ENCODE data around the gene WDR26.

The WDR26 gene

GRCh38 chr1:224425279-224425884 is 9.2 kb downstream of the WDR26 start:
- H3K9me3 ChIP-seq (ENCODE audit: control insufficient read depth in 2 of 2, low read length in 2 of 2), result no peaks in the 10 kb centered on the region
- no peak overlapping the region for H3K27ac ChIP-seq (ENCODE audit: low read length)
- H3K36me3 ChIP-seq (ENCODE audit: control insufficient read depth in 2 of 2, insufficient read depth in 2 of 2, low read length in 2 of 2), result peaks cover 23 to 25% of the 10 kb centered on the region in 2 donors
- no peak overlapping the region for H3K4me3 ChIP-seq (ENCODE audit: low read length in 2 of 2)
- peaks cover 10% of the 10 kb centered on the region for H3K4me1 ChIP-seq (ENCODE audit: control insufficient read depth, insufficient read depth, low read length)
- no peaks in the 10 kb centered on the region for H3K27me3 ChIP-seq (ENCODE audit: control insufficient read depth in 1 of 2, insufficient read depth in 2 of 2, low read length in 2 of 2)
- no peak overlapping the region for H3K9ac ChIP-seq (ENCODE audit: low read length in 2 of 2)

- Histone ChIP-seq H3K27me3 (ENCODE audit: control insufficient read depth in 1 of 2, insufficient read depth in 2 of 2, low read length in 2 of 2) (no peaks in the 10 kb centered on the region), H3K36me3 (ENCODE audit: control insufficient read depth in 2 of 2, insufficient read depth in 2 of 2, low read length in 2 of 2) (peaks cover 44 to 52% of the 10 kb centered on the region in 2 donors), H3K9me3 (ENCODE audit: control insufficient read depth in 2 of 2, low read length in 2 of 2) (no peaks in the 10 kb centered on the region), H3K4me3 (ENCODE audit: low read length in 2 of 2) (no peak overlapping the region), H3K4me1 (ENCODE audit: control insufficient read depth, insufficient read depth, low read length) (no peaks in the 10 kb centered on the region), H3K27ac (ENCODE audit: low read length) (no peak overlapping the region), H3K9ac (ENCODE audit: low read length in 2 of 2) (no peak overlapping the region)
Measured at GRCh38 chr1:224420106-224420505, 14.5 kb downstream of the WDR26 start.

- H3K4me3 ChIP-seq (ENCODE audit: low read length in 2 of 2), result no peak overlapping the region
- no peaks in the 10 kb centered on the region for H3K9me3 ChIP-seq (ENCODE audit: control insufficient read depth in 2 of 2, low read length in 2 of 2)
- H3K27me3 ChIP-seq (ENCODE audit: control insufficient read depth in 1 of 2, insufficient read depth in 2 of 2, low read length in 2 of 2), result no peaks in the 10 kb centered on the region
- no peak overlapping the region for H3K9ac ChIP-seq (ENCODE audit: low read length in 2 of 2)
- H3K27ac ChIP-seq (ENCODE audit: low read length), result no peak overlapping the region
- H3K4me1 ChIP-seq (ENCODE audit: control insufficient read depth, insufficient read depth, low read length), result no peaks in the 10 kb centered on the region
- H3K36me3 ChIP-seq (ENCODE audit: control insufficient read depth in 2 of 2, insufficient read depth in 2 of 2, low read length in 2 of 2), result peaks cover 22 to 23% of the 10 kb centered on the region in 2 donors
Measured at GRCh38 chr1:224411766-224412165, 22.8 kb downstream of the WDR26 start.

- Histone ChIP-seq H3K4me1 (ENCODE audit: control insufficient read depth, insufficient read depth, low read length) (no peaks in the 10 kb centered on the region), H3K36me3 (ENCODE audit: control insufficient read depth in 2 of 2, insufficient read depth in 2 of 2, low read length in 2 of 2) (peaks cover 36 to 39% of the 10 kb centered on the region in 2 donors), H3K27me3 (ENCODE audit: control insufficient read depth in 1 of 2, insufficient read depth in 2 of 2, low read length in 2 of 2) (no peaks in the 10 kb centered on the region), H3K9ac (ENCODE audit: low read length in 2 of 2) (no peak overlapping the region), H3K27ac (ENCODE audit: low read length) (no peak overlapping the region), H3K9me3 (ENCODE audit: control insufficient read depth in 2 of 2, low read length in 2 of 2) (no peaks in the 10 kb centered on the region), H3K4me3 (ENCODE audit: low read length in 2 of 2) (no peak overlapping the region)
Measured at GRCh38 chr1:224408294-224408590, 26.4 kb downstream of the WDR26 start.

- H3K36me3 ChIP-seq (ENCODE audit: control insufficient read depth in 2 of 2, insufficient read depth in 2 of 2, low read length in 2 of 2), result peaks cover 36 to 39% of the 10 kb centered on the region in 2 donors
- H3K9me3 ChIP-seq (ENCODE audit: control insufficient read depth in 2 of 2, low read length in 2 of 2), result no peaks in the 10 kb centered on the region
- no peaks in the 10 kb centered on the region for H3K4me1 ChIP-seq (ENCODE audit: control insufficient read depth, insufficient read depth, low read length)
- no peak overlapping the region for H3K4me3 ChIP-seq (ENCODE audit: low read length in 2 of 2)
- no peaks in the 10 kb centered on the region for H3K27me3 ChIP-seq (ENCODE audit: control insufficient read depth in 1 of 2, insufficient read depth in 2 of 2, low read length in 2 of 2)
- no peak overlapping the region for H3K9ac ChIP-seq (ENCODE audit: low read length in 2 of 2)
- no peak overlapping the region for H3K27ac ChIP-seq (ENCODE audit: low read length)
Measured at GRCh38 chr1:224407571-224408293, 26.9 kb downstream of the WDR26 start.

- no peaks in the 10 kb centered on the region for H3K27me3 ChIP-seq (ENCODE audit: control insufficient read depth in 1 of 2, insufficient read depth in 2 of 2, low read length in 2 of 2)
- H3K36me3 ChIP-seq (ENCODE audit: control insufficient read depth in 2 of 2, insufficient read depth in 2 of 2, low read length in 2 of 2), result peaks cover 36 to 37% of the 10 kb centered on the region in 2 donors
- H3K9ac ChIP-seq (ENCODE audit: low read length in 2 of 2), result no peak overlapping the region
- H3K4me3 ChIP-seq (ENCODE audit: low read length in 2 of 2), result no peak overlapping the region
- no peak overlapping the region for H3K27ac ChIP-seq (ENCODE audit: low read length)
- H3K4me1 ChIP-seq (ENCODE audit: control insufficient read depth, insufficient read depth, low read length), result no peaks in the 10 kb centered on the region
- no peaks in the 10 kb centered on the region for H3K9me3 ChIP-seq (ENCODE audit: control insufficient read depth in 2 of 2, low read length in 2 of 2)
Measured at GRCh38 chr1:224406216-224406615, 28.4 kb downstream of the WDR26 start.

GRCh38 chr1:224405604-224405970 is 29.0 kb downstream of the WDR26 start:
- Histone ChIP-seq H3K27me3 (ENCODE audit: control insufficient read depth in 1 of 2, insufficient read depth in 2 of 2, low read length in 2 of 2) (no peaks in the 10 kb centered on the region), H3K9ac (ENCODE audit: low read length in 2 of 2) (no peak overlapping the region), H3K4me3 (ENCODE audit: low read length in 2 of 2) (no peak overlapping the region), H3K27ac (ENCODE audit: low read length) (no peak overlapping the region), H3K36me3 (ENCODE audit: control insufficient read depth in 2 of 2, insufficient read depth in 2 of 2, low read length in 2 of 2) (peaks cover 36 to 38% of the 10 kb centered on the region in 2 donors), H3K4me1 (ENCODE audit: control insufficient read depth, insufficient read depth, low read length) (no peaks in the 10 kb centered on the region), H3K9me3 (ENCODE audit: control insufficient read depth in 2 of 2, low read length in 2 of 2) (no peaks in the 10 kb centered on the region)

GRCh38 chr1:224404916-224405603 is 29.5 kb downstream of the WDR26 start:
- Histone ChIP-seq H3K9me3 (ENCODE audit: control insufficient read depth in 2 of 2, low read length in 2 of 2) (no peaks in the 10 kb centered on the region), H3K36me3 (ENCODE audit: control insufficient read depth in 2 of 2, insufficient read depth in 2 of 2, low read length in 2 of 2) (peaks cover 33 to 38% of the 10 kb centered on the region in 2 donors), H3K27ac (ENCODE audit: low read length) (no peak overlapping the region), H3K27me3 (ENCODE audit: control insufficient read depth in 1 of 2, insufficient read depth in 2 of 2, low read length in 2 of 2) (no peaks in the 10 kb centered on the region), H3K4me1 (ENCODE audit: control insufficient read depth, insufficient read depth, low read length) (no peaks in the 10 kb centered on the region), H3K4me3 (ENCODE audit: low read length in 2 of 2) (no peak overlapping the region), H3K9ac (ENCODE audit: low read length in 2 of 2) (no peak overlapping the region)

- peaks cover 27 to 48% of the 10 kb centered on the region in 2 donors for H3K36me3 ChIP-seq (ENCODE audit: control insufficient read depth in 2 of 2, insufficient read depth in 2 of 2, low read length in 2 of 2)
- H3K4me3 ChIP-seq (ENCODE audit: low read length in 2 of 2), result no peak overlapping the region
Measured at GRCh38 chr1:224402472-224403036, 32.0 kb downstream of the WDR26 start.

GRCh38 chr1:224399887-224400286 is 34.7 kb downstream of the WDR26 start:
- Histone ChIP-seq H3K4me3 (ENCODE audit: low read length in 2 of 2) (no peak overlapping the region), H3K27ac (ENCODE audit: low read length) (no peak overlapping the region), H3K9ac (ENCODE audit: low read length in 2 of 2) (no peak overlapping the region), H3K27me3 (ENCODE audit: control insufficient read depth in 1 of 2, insufficient read depth in 2 of 2, low read length in 2 of 2) (no peaks in the 10 kb centered on the region), H3K4me1 (ENCODE audit: control insufficient read depth, insufficient read depth, low read length) (no peaks in the 10 kb centered on the region), H3K36me3 (ENCODE audit: control insufficient read depth in 2 of 2, insufficient read depth in 2 of 2, low read length in 2 of 2) (peaks cover 19 to 49% of the 10 kb centered on the region in 2 donors), H3K9me3 (ENCODE audit: control insufficient read depth in 2 of 2, low read length in 2 of 2) (no peaks in the 10 kb centered on the region)

More at GRCh38 chr1:224402472-224403036, 32.0 kb downstream of the WDR26 start:
- Histone ChIP-seq H3K4me1 (ENCODE audit: control insufficient read depth, insufficient read depth, low read length) (no peaks in the 10 kb centered on the region), H3K9me3 (ENCODE audit: control insufficient read depth in 2 of 2, low read length in 2 of 2) (no peaks in the 10 kb centered on the region), H3K27ac (ENCODE audit: low read length) (no peak overlapping the region), H3K9ac (ENCODE audit: low read length in 2 of 2) (no peak overlapping the region), H3K27me3 (ENCODE audit: control insufficient read depth in 1 of 2, insufficient read depth in 2 of 2, low read length in 2 of 2) (no peaks in the 10 kb centered on the region)
